OCI-LY3 (cell line): ENCODE data around the gene PPARG.
"Not testable (repeated sequence)": the region's sequence is repeated elsewhere in the genome, so short reads cannot be mapped to it uniquely, and the experiment has no call there.

Source experiments
- EZH2phosphoT487 ChIP-seq: fragments of 200-600 bp; shearing (Covaris generic); IDR thresholded peaks from 2 replicates; pipeline ENCODE4 v1.6.1; 2018; ENCODE audit warnings: antibody characterized with exemption, mixed run types, low read depth
- TF ChIP-seq, protein P1 (sequence below): fragments of 200-600, 300-600 bp; sonication (generic); IDR thresholded peaks from 2 replicates; pipeline ENCODE4 v1.5.1; 2014; ENCODE audit warnings: antibody characterized with exemption, low read length, low read depth

GRCh38 chr3:12276827-12277226 is 12.0 kb upstream of the PPARG start:
- TF ChIP-seq, protein P1, sequence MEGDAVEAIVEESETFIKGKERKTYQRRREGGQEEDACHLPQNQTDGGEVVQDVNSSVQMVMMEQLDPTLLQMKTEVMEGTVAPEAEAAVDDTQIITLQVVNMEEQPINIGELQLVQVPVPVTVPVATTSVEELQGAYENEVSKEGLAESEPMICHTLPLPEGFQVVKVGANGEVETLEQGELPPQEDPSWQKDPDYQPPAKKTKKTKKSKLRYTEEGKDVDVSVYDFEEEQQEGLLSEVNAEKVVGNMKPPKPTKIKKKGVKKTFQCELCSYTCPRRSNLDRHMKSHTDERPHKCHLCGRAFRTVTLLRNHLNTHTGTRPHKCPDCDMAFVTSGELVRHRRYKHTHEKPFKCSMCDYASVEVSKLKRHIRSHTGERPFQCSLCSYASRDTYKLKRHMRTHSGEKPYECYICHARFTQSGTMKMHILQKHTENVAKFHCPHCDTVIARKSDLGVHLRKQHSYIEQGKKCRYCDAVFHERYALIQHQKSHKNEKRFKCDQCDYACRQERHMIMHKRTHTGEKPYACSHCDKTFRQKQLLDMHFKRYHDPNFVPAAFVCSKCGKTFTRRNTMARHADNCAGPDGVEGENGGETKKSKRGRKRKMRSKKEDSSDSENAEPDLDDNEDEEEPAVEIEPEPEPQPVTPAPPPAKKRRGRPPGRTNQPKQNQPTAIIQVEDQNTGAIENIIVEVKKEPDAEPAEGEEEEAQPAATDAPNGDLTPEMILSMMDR: not testable (repeated sequence)
- TF ChIP-seq EZH2phosphoT487: not testable (repeated sequence)
